Coronary artery (tissue), 2 donors: ENCODE measurements around the gene SUCLA2.

Source experiments
- DNase-seq: peaks from one replicate; pipeline ENCODE4 v3.0.0-alpha.2; 2017; ENCODE audit warnings: low spot score
- H3K27ac ChIP-seq, 2 donors: fragments of 200-600 bp; sonication (generic); one replicate each; pipeline ENCODE4 v1.5.1; 2016 to 2019
- H3K4me3 ChIP-seq: fragments of 200-600 bp; sonication (generic); 2 replicates; pipeline ENCODE4 v1.5.1; 2016; ENCODE audit warnings: mild to moderate bottlenecking, moderate library complexity
- CTCF ChIP-seq: fragments of 200-600 bp; sonication (generic); IDR thresholded peaks from one replicate; pipeline ENCODE4 v1.5.1; 2019; ENCODE audit warnings: antibody characterized with exemption

SUCLA2 gene

GRCh38 chr13:47893527-47893926, 107.5 kb downstream of the SUCLA2 start:
- H3K27ac ChIP-seq, result no peak overlapping the region
- DNase-seq, result no peak
- no peak for TF ChIP-seq CTCF
- H3K4me3 ChIP-seq, result no peak overlapping the region
